Testis (tissue), 3 donors: ENCODE results near the gene FOSB. TPM values are rescaled to one million over a fixed set of nuclear protein-coding genes. Genes with fewer than 3 reads are reported as not detected.

Experiments
- DNase-seq: peaks from one replicate; pipeline ENCODE4 v3.0.0-alpha.2; 2019
- H3K27ac ChIP-seq, 2 donors: fragments of 200-600 bp; sonication (generic); one replicate each; pipeline ENCODE4 v1.5.1; 2019
- H3K27me3 ChIP-seq: fragments of 200-600 bp; sonication (generic); one replicate; pipeline ENCODE4 v1.5.1; 2019
- H3K36me3 ChIP-seq: fragments of 200-600 bp; sonication (generic); one replicate; pipeline ENCODE4 v1.5.1; 2017; ENCODE audit warnings: low read depth; ENCODE audit errors: missing control alignments
- H3K4me1 ChIP-seq: fragments of 200-600 bp; sonication (generic); one replicate; pipeline ENCODE4 v1.5.1; 2019
- H3K4me3 ChIP-seq, 2 donors: fragments of 200-600 bp; sonication (generic); one replicate each; pipeline ENCODE4 v1.5.1; 2017 to 2019
- H3K9me3 ChIP-seq: fragments of 200-600 bp; sonication (generic); one replicate; pipeline ENCODE4 v1.5.1; 2017
- POLR2A ChIP-seq: fragments of 450-650 bp; IDR thresholded peaks from one replicate; pipeline ENCODE4 v1.6.1; 2017; ENCODE audit warnings: antibody characterized with exemption, mild to moderate bottlenecking, moderate library complexity
- WGBS, 2 donors: methylation state at CpG; one replicate each; pipeline ENCODE4 v1.1.5; 2018; 5-methylcytosine and 5-hydroxymethylcytosine counted together
- intact Hi-C: fragments of 100-400 bp; cut with DNase I; formaldehyde crosslinking; loops from one replicate; pipeline ENCODE4 v1.15.1; 2023; ENCODE audit warnings: low total_unique reads
- polyA plus RNA-seq: library from polyadenylated mRNA; stranded (reverse); fragments of 350-450 nt; fragmentation: Illumina TruSeq; extraction: RNeasy Lipid Tissue Mini Kit (QIAGEN cat#74804); gene quantifications from one replicate; pipeline ENCODE4 v1.2.3, GENCODE V29; 2014; ENCODE audit warnings: low read depth, low replicate concordance; ENCODE audit not compliant: insufficient read depth
- total RNA-seq, 2 donors: library from RNA; depleted of rRNA; stranded (reverse); fragments of >200 nt; gene quantifications; one replicate each; pipeline ENCODE4 v1.2.3, GENCODE V29; 2016
- TF ChIP-seq, protein P1 (sequence below), 3 experiments: fragments of 450-650 bp in 2 of 3; fragments of 200-600 bp in 1 of 3; sonication (generic) in 1 of 3; IDR thresholded peaks; one replicate each; pipeline ENCODE4 v1.5.1; 2016 to 2019; ENCODE audit warnings: antibody characterized with exemption in 3 of 3, mild to moderate bottlenecking in 2 of 3, moderate library complexity in 1 of 3

Gene FOSB
- total and polyA plus RNA-seq, 3 donors from 2014 or later: 1.2 to 22.7 (median 3.9) TPM

GRCh38 chr19:45476304-45476703 is 8.5 kb downstream of the FOSB start:
- H3K27me3 ChIP-seq: no peaks in the 10 kb centered on the region
- intact Hi-C loops: no loop called here
- WGBS, 2 donors: 58% methylated on average over 5 of the region's 5 CpGs

DNA sequence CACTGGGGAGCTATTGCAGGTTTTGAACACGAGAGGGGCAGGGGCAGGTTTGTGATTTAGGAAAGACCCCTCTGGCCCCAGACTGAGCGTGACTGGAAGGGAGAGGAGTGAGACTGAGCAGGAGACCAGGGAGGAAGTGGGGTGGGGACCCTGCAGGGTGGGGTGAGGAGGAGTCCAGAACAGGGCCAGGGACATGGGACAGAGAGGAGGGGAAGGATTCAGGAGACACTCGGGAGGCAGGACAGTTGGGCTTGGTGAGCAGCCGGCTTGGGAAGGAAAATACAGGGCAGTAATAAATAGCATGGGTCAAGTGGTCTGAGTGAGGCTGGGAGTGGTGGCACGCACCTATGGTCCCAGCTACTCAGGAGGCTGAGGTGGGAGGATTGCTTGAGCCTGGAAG is 9.4 kb downstream of the FOSB start:
- no peaks in the 10 kb centered on the region for H3K36me3 ChIP-seq
- peaks cover 6% of the 10 kb centered on the region for H3K4me1 ChIP-seq
- H3K27me3 ChIP-seq: no peaks in the 10 kb centered on the region
- 35 to 42% methylated on average over 5 of the region's 5 CpGs for WGBS, 2 donors
- no peak for DNase-seq
- intact Hi-C loops: no loop called here
- TF ChIP-seq, protein P1, sequence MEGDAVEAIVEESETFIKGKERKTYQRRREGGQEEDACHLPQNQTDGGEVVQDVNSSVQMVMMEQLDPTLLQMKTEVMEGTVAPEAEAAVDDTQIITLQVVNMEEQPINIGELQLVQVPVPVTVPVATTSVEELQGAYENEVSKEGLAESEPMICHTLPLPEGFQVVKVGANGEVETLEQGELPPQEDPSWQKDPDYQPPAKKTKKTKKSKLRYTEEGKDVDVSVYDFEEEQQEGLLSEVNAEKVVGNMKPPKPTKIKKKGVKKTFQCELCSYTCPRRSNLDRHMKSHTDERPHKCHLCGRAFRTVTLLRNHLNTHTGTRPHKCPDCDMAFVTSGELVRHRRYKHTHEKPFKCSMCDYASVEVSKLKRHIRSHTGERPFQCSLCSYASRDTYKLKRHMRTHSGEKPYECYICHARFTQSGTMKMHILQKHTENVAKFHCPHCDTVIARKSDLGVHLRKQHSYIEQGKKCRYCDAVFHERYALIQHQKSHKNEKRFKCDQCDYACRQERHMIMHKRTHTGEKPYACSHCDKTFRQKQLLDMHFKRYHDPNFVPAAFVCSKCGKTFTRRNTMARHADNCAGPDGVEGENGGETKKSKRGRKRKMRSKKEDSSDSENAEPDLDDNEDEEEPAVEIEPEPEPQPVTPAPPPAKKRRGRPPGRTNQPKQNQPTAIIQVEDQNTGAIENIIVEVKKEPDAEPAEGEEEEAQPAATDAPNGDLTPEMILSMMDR (IDR thresholded peaks at IDR 0.05): no peak
- no peak for TF ChIP-seq POLR2A
- no peak overlapping the region for H3K27ac ChIP-seq
- no peaks in the 10 kb centered on the region for H3K9me3 ChIP-seq
- H3K4me3 ChIP-seq: no peak overlapping the region

More at GRCh38 chr19:45476304-45476703, 8.5 kb downstream of the FOSB start:
- TF ChIP-seq, protein P1 (IDR thresholded peaks at IDR 0.05): no peak
- no peak for TF ChIP-seq POLR2A
- H3K4me3 ChIP-seq: no peak overlapping the region
- H3K9me3 ChIP-seq: no peaks in the 10 kb centered on the region
- H3K36me3 ChIP-seq: no peaks in the 10 kb centered on the region
- no peak for DNase-seq
- peaks cover 8% of the 10 kb centered on the region for H3K4me1 ChIP-seq
- H3K27ac ChIP-seq: no peak overlapping the region

DNA sequence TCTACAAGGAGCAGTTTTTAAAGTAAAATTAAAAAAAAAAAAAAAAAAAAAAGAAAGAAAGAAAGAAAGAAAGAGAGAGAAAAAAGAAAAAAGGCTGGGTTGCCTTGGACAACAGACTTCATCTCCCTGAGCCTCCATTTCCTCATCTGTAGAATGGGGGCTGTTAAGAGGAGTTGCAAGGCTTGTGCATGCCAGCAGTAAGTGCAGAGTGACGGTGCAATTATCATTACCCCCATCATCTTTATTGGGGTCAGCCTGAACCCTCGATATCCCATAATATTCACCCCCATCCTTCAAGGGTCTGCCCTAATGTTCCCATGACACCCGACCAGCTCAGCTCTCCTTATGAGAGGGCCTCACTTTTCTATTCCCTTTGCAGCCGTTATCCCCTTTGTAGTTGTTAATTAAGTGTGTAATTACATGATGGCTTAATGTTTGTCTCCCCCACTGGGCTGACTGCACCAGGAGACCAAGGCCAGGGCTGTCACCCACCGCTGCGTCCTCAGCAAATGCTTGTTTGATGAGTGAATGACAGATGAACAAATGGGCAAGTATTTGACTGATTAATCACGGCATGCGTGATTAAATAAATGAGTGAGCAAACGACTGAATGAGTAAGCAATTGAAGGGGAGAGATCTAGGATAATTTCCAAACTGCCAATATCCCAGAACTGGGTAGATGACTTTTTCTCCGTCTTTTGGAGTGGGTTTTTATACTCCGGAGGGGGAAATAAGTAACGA is 10.1 kb downstream of the FOSB start:
- TF ChIP-seq POLR2A: no peak
- TF ChIP-seq, protein P1 (IDR thresholded peaks at IDR 0.05): no peak
- intact Hi-C loops: loop anchor here (2.0 kb wide), 1 partner anchor 39 kb away; no protein-coding TSS in a partner anchor
- H3K36me3 ChIP-seq: no peaks in the 10 kb centered on the region
- H3K27ac ChIP-seq: peak overlapping the region; percentile 91 to 99
- H3K4me1 ChIP-seq: no peaks in the 10 kb centered on the region
- no peak for DNase-seq
- 4 to 5% methylated on average over 12 of the region's 12 CpGs for WGBS, 2 donors
- H3K9me3 ChIP-seq: no peaks in the 10 kb centered on the region
- H3K27me3 ChIP-seq: no peaks in the 10 kb centered on the region
- peak overlapping the region; percentile 59 to 60 for H3K4me3 ChIP-seq

DNA sequence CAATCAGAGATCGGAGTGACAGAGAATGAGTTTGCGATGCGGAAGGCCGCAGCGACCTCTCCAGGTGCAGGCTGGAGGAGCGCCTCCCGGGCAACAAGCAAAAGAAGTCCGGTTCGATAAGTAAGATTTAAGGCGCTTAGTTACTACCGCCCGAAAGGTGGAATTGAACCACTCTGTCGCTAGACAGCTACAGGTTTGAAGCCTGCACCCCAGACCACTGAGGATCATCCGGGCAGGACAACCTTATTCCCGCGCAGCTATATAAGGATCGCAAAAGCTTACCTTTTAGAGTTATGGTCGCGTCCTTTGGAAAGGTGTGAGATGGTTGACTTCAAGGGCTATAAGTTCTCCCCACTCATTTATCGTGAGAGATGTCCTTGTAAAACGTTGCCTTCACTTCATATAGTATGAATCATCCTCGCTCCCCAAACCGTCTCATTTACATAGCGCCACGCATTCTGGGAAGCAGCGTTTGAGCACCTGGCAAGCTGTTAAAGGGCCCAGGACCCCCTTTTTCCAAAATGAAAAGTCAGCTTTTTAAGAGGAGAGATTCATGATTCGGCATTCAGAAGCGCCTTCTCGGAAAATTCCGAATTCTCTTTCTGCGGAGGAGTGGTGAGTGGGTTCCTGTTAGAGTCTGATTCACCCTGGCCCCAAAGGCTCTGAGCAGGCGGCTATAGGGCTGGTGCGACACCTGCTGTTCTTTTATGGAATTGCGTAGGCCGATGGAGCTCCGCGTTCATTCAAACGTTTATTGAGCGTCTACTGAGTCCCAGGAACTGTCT is 10.8 kb downstream of the FOSB start:
- peak; percentile 91 for DNase-seq
- H3K9me3 ChIP-seq: no peaks in the 10 kb centered on the region
- H3K4me3 ChIP-seq: peak overlapping the region; percentile 59 to 60
- H3K4me1 ChIP-seq: no peaks in the 10 kb centered on the region
- H3K27me3 ChIP-seq: no peaks in the 10 kb centered on the region
- intact Hi-C loops: loop anchor here (2.0 kb wide), 1 partner anchor 40 kb away; no protein-coding TSS in a partner anchor
- WGBS, 2 donors: 0 to 1% methylated on average over 38 to 39 of the region's 39 CpGs
- TF ChIP-seq POLR2A: no peak
- TF ChIP-seq, protein P1 (IDR thresholded peaks at IDR 0.05): peak; percentile 95 to 98 (median 97)
- peak overlapping the region; percentile 91 to 99 for H3K27ac ChIP-seq
- H3K36me3 ChIP-seq: no peaks in the 10 kb centered on the region
